GM12872 (cell line): Measurements from ENCODE around the gene BBC3.

Experiments used
- CTCF ChIP-seq: IDR thresholded peaks from 3 replicates; pipeline ENCODE4 v1.5.1; 2011; ENCODE audit warnings: low read depth, mild to moderate bottlenecking, low read length, moderate library complexity; ENCODE audit not compliant: insufficient read depth

Gene BBC3

GRCh38 chr19:47264629-47265028 is 33.6 kb upstream of the BBC3 start:
- TF ChIP-seq CTCF = no peak

GRCh38 chr19:47260476-47260875 is 29.5 kb upstream of the BBC3 start:
- no peak for TF ChIP-seq CTCF

GRCh38 chr19:47258895-47259555 is 28.0 kb upstream of the BBC3 start:
- TF ChIP-seq CTCF = no peak

GRCh38 chr19:47258434-47258833 is 27.4 kb upstream of the BBC3 start:
- no peak for TF ChIP-seq CTCF

GRCh38 chr19:47257411-47258169 is 26.6 kb upstream of the BBC3 start:
- TF ChIP-seq CTCF = no peak

- TF ChIP-seq CTCF = no peak
These were observed 25.9 kb upstream of the BBC3 start for GRCh38 chr19:47256693-47257410.

- no peak for TF ChIP-seq CTCF
These were observed 25.1 kb upstream of the BBC3 start, which contains the start of gene CCDC9 for GRCh38 chr19:47255879-47256692. CCDC9 (plus strand) TSS chr19:47256525; CDS start chr19:47258401, 1,876 bp downstream.
